Peyer's patch (tissue), 4 donors: ENCODE results near the gene FUT1.

ENCODE experiments used
- POLR2A ChIP-seq, 2 donors: fragments of 450-650 bp; IDR thresholded peaks; one replicate each; pipeline ENCODE4 v1.5.1; 2017; ENCODE audit warnings: antibody characterized with exemption in 2 of 2, mild to moderate bottlenecking in 2 of 2, moderate library complexity in 2 of 2
- TF ChIP-seq, protein P1 (sequence below), 6 experiments: fragments of 450-650 bp in 4 of 6; fragments of 200-600 bp in 2 of 6; sonication (generic) in 1 of 6; IDR thresholded peaks; one replicate each; pipeline ENCODE4 v1.5.1; 2017 to 2019; ENCODE audit warnings: antibody characterized with exemption in 6 of 6, mild to moderate bottlenecking in 3 of 6, moderate library complexity in 1 of 6

DNA sequence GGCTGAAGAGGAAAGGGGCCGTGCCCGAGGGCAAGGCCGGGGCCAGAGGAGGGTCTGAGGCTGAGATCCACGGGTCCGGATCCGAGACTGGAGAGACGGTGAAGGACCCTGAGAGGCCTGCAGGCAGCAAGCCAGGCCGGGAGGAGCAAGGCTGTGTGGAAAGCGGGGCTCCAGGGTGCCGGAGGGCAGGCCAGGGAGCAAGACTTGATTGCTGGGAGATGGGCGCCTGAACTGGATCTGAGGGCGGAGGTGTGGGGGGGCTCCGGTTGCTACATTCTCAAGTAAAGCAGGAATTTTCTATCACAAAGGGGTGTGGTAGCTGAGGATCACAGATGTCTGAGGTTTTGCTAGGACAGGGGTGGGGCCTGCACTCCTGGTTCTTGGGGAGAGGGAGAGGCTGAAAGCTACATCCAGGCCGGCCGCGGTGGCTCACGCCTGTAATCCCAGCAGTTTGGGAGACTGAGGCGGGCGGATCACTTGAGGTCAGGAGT lies 36.7 kb downstream of the FUT1 start:
- TF ChIP-seq, protein P1, sequence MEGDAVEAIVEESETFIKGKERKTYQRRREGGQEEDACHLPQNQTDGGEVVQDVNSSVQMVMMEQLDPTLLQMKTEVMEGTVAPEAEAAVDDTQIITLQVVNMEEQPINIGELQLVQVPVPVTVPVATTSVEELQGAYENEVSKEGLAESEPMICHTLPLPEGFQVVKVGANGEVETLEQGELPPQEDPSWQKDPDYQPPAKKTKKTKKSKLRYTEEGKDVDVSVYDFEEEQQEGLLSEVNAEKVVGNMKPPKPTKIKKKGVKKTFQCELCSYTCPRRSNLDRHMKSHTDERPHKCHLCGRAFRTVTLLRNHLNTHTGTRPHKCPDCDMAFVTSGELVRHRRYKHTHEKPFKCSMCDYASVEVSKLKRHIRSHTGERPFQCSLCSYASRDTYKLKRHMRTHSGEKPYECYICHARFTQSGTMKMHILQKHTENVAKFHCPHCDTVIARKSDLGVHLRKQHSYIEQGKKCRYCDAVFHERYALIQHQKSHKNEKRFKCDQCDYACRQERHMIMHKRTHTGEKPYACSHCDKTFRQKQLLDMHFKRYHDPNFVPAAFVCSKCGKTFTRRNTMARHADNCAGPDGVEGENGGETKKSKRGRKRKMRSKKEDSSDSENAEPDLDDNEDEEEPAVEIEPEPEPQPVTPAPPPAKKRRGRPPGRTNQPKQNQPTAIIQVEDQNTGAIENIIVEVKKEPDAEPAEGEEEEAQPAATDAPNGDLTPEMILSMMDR (IDR thresholded peaks at IDR 0.05), result no peak
- TF ChIP-seq POLR2A (IDR thresholded peaks at IDR 0.05), result no peak
